Measurements from ENCODE around the gene SLC35D2. TPM values are rescaled to one million over a fixed set of nuclear protein-coding genes. Genes with fewer than 3 reads are reported as not detected.

Gene SLC35D2
- 10 to 100 TPM; 38.3 to 44.0 (median 40.2) TPM for polyA plus RNA-seq (ENCODE audit: insufficient read length in 3 of 3)

DNA sequence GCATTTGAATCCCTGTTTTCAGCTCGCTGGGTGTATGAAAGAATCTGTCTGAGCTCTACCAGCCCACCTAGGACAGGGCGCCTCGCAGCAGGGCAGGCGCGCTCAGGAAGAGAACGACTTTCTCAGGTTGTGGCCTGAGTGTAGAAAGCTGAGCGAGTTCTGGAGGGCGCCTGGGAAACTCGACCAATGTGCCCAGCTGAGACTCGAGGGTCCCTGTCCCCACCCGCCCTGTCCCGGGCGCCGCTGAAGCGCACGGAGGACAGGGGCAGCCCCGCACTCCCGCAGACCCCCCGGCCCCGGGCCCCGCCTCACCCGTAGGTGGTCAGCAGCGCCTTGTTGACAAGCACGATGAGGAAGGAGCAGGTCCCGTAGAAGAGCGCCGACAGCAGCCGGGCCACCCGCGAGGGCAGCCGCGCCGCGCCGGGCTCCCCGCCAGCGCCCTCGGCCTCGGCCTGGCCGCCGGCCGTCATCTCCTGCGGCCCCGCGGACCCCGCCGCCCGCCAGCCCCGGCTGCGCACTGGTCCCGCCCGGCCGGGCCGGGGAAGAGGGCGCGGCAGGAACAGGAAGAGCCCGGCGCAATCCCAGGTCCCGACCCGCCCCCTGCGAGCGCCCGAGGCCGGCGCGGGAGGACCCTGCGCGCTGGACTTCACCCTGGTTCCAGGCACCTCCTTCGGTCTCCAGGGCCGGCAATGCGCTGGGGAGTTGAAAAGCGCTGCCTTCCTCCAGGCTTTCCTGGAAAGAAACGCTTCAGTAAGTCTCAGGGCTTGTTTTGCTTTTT lies at the start of gene SLC35D2:
SLC35D2 (minus strand) TSS at position 547 of the 778 bp plus-strand sequence; CDS start at position 470, 77 bp downstream.
- DNase-seq (ENCODE audit: low read depth in 3 of 3, low spot score in 2 of 3), result peak in 1 of 3 donors; percentile 33

DNA sequence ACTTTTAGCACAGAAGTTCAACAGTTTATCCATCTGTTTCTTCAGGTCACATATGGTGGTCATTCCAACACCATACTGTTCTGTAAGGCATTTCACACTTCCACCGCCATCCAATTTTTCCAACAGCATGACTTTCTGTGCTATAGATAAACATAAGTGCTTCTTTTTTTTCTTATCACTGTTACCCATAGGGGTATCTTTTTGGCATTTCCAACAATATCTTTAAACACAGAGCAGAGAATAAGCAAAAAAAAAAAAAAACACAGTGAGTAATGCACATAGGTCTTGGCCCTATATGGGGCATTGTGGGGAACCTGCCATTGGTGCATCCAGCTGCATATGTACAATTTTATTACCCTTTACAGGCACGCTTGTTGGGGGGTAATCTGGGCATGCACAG lies 46.9 kb upstream of the SLC35D2 start:
- DNase-seq (ENCODE audit: low read depth in 3 of 3, low spot score in 2 of 3), result no peak

DNA sequence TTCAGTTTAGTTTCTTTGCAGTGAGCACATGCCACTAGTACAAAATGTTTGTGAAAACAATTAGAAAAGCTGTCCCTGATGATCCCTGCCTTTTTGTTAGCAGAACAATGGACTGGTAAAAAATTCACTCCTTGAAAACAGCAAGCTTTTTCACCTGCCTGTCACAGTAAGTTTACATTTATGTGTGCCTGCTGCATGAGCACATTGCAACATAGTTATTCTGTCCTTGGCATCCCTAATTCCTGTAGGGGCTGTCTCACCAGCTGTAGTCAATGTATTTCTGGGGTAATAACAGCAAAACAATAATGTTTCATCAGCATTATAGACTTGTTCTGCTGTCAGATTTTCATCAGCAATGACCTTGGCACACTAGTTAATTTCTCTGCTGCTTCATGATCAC lies 46.2 kb upstream of the SLC35D2 start:
- DNase-seq (ENCODE audit: low read depth in 3 of 3, low spot score in 2 of 3), result no peak

DNA sequence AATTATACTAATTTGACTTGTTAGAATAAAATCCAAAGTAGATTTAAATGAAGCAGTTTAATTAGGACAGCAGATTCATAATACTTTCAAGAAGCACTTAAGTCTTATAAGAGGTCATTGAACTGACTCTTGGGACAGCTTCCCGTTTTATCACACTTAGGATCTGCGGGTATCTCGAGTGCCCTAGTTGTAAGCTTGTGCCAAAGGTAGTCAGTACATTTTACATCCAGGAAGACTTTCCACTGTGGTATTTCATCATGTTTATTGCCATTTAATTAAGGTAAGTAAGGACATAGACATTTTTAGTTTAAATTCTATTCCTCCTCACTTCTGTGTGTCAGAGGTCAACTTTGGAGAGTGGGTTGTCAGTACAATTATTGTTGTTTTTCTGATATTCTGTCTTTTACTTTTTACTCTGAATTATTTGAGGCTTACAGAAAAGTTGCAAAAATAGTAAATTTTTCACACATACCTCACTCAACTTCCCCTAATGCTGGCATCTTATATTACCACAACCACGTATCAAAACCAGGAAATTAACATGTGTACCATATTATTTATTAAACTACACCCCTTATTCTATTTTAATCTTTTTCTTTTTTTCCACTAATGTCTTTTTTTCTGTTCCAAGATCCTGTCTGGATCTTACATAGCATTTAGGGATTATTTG lies 42.1 kb upstream of the SLC35D2 start:
- DNase-seq (ENCODE audit: low read depth in 3 of 3, low spot score in 2 of 3), result no peak

DNA sequence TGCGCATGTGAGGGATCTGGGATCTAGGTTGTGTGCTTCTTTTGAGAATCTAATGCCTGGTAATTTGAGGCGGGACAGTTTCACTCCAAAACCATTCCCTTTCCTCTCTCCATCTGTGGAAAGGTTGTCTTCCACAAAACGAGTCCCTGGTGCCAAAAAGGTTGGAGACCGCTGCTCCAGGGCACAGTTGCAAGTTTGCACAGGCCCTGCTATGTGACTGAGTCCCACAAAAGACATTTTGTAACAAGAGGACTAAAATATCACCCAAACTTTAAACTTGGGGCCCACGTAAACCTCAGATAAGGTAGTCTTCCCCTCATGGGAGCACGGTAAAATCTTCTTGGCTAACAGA lies 40.5 kb upstream of the SLC35D2 start:
- no peak for DNase-seq (ENCODE audit: low read depth in 3 of 3, low spot score in 2 of 3)

- DNase-seq (ENCODE audit: low read depth in 3 of 3, low spot score in 2 of 3), result no peak
Measured at GRCh38 chr9:96423322-96423984, 39.9 kb upstream of the SLC35D2 start.

GRCh38 chr9:96420468-96421219 lies 37.1 kb upstream of the SLC35D2 start:
- DNase-seq (ENCODE audit: low read depth in 3 of 3, low spot score in 2 of 3), result no peak

- no peak for DNase-seq (ENCODE audit: low read depth in 3 of 3, low spot score in 2 of 3)
Measured at GRCh38 chr9:96419691-96419969, 36.1 kb upstream of the SLC35D2 start.

GRCh38 chr9:96418920-96419690 lies 35.6 kb upstream of the SLC35D2 start:
- peak; percentile 49 to 61 (median 60) for DNase-seq (ENCODE audit: low read depth in 3 of 3, low spot score in 2 of 3)

DNA sequence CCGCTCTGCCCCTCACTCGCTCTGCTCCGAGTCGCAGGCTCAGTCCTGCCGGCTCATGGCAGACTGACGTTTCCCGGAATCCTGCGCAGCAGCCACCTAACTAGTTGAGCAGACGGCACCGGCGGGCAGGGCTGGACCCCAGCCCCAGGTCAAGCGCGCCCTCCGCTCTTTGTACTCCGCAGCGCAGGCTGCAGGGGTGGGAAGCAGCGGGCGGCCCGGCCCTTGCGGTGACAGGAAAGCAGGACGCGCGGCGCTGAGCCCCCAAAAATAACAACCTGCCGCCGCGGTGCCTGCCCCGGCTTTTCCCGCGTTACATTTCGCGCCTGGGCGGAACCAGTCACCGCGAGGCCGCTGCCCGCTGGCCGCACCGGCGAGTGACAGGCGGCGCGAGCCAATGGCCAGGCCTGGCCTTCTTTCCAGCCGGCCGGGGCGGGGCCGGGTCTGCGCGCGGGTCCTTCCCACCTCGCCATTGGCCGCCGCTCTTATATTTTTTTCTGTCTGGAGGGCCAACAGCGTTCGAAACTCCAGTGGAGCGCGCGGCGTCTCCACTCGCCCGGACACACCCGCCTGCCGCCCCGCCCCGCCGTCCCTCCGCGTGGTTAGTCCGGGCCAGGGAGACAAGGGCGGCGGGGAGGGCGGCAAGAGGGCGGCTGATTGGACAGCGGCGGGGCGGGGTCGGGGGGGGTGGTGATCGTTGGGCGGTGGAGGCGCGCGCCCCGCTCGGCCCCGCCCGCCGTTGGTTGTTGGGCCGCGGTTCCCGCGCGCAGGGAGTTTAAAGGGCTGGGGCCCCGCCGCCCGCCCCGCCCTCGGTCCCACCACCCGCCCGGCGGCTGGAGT lies 34.8 kb upstream of the SLC35D2 start, which contains the start of gene ZNF367:
ZNF367 (minus strand) TSS at position 288 of the 837 bp plus-strand sequence. CDS start 338 bp downstream, outside the sequence.
- DNase-seq (ENCODE audit: low read depth in 3 of 3, low spot score in 2 of 3), result peak; percentile 71 to 92 (median 85)

DNA sequence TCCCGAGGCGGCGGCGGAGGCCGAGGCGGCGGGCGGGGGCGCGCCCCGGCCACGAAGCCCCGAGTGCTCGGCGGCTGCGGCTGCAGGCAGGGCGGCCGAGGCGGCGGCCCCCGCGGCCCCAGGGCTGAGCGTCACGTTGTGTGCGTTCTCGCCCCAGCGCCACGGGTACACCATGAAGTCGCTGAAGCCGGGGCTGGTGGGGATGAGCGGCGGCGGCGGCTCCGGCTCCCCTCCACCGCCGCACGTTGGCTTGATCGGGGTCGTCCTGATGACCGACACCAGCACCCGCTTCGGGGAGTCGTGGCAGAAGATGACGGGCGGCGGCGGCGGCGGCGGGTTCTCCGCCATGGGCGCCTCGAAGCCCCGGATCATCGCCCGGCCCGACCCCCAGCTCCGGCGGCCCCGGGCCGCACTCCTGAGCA lies 34.2 kb upstream of the SLC35D2 start:
- no peak for DNase-seq (ENCODE audit: low read depth in 3 of 3, low spot score in 2 of 3)

- peak in 2 of 3 donors; percentile 51 to 71 for DNase-seq (ENCODE audit: low read depth in 3 of 3, low spot score in 2 of 3)
Measured at GRCh38 chr9:96417051-96417586, 33.6 kb upstream of the SLC35D2 start.

GRCh38 chr9:96413302-96414221 lies 30.1 kb upstream of the SLC35D2 start:
- no peak for DNase-seq (ENCODE audit: low read depth in 3 of 3, low spot score in 2 of 3)

DNA sequence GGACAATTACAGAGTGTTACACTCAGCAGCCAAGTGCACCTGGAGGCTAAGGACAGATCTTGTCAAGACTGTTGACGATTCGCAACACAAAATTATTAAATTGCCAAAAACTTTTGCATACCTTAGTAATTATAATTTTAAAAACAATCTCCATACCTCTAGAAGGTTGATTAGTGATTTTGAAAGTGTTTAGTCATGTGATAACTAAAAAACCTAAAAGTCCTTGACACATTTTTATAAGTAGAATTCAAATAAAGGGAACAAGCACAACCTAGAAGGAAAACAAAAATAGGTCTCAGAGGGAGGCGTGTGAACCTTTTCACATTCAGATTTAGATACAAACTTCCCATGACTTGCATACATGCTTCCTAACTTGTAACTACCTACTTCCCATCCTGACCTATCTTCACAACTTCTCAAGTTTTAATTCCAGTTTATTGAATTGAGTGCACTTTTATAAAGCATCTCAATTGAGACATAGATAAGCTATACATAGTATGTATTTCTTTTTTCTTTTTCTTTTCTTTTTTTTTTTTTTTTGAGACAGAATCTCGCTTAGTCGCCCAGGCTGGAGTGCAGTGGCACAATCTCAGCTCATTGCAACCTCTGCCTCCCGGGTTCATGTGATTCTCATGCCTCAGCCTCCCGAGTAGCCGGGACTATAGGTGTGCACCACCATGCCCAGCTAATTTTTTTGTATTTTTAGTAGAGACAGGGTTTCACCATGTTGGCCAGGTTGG lies 28.8 kb upstream of the SLC35D2 start:
- no peak for DNase-seq (ENCODE audit: low read depth in 3 of 3, low spot score in 2 of 3)

DNA sequence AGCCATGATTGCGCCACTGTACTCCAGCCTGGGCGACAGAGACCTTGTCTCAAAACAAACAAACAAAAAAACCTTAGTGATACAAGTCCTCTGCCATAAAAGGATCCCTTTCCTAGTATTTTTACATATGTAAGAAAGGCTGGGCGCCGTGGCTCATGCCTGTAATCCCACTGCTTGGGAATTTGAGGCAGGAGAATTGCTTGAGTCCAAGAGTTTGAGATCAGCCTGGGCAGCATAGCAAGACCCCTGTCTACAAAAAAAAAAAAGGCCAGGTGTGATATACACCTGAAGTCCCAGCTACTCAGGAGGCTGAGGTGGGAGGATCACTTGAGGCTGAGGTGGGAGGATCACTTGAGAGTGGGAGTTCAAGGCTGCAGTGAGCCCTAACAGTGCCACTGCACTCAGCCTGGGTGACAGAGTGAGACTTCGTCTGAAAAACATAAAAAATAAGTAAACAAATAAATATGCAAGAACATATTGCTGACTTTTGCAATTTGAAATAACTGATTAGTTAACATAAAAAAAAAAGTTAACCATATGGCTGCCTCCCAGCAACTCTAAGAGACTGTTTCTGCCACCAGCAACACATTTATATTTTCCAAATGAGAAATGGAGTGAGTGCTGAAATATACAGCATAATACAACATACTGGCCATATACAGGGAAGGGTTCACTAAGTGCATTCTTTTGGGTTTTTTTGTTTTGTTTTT lies 27.8 kb upstream of the SLC35D2 start:
- DNase-seq (ENCODE audit: low read depth in 3 of 3, low spot score in 2 of 3), result no peak

GRCh38 chr9:96408409-96409280 lies 25.1 kb upstream of the SLC35D2 start:
- no peak for DNase-seq (ENCODE audit: low read depth in 3 of 3, low spot score in 2 of 3)
